GM12873 (cell line): ENCODE results near the gene MMP23B.

Experiments
- CTCF ChIP-seq: IDR thresholded peaks from 2 replicates; pipeline ENCODE4 v1.5.1; 2012; ENCODE audit warnings: low read depth, mild to moderate bottlenecking, moderate library complexity, low read length, control low read depth; ENCODE audit not compliant: insufficient read depth; ENCODE audit errors: missing control alignments

The MMP23B gene

GRCh38 chr1:1600861-1601563 lies 31.0 kb upstream of the MMP23B start:
- no peak for TF ChIP-seq CTCF

- TF ChIP-seq CTCF: no peak
Measured at GRCh38 chr1:1601564-1602303, 30.2 kb upstream of the MMP23B start.

- TF ChIP-seq CTCF: no peak
Measured at GRCh38 chr1:1602304-1602967, 29.5 kb upstream of the MMP23B start.

- TF ChIP-seq CTCF: no peak
Measured at GRCh38 chr1:1602968-1603506, 28.9 kb upstream of the MMP23B start.

- no peak for TF ChIP-seq CTCF
Measured at GRCh38 chr1:1603671-1604373, 28.2 kb upstream of the MMP23B start.

DNA sequence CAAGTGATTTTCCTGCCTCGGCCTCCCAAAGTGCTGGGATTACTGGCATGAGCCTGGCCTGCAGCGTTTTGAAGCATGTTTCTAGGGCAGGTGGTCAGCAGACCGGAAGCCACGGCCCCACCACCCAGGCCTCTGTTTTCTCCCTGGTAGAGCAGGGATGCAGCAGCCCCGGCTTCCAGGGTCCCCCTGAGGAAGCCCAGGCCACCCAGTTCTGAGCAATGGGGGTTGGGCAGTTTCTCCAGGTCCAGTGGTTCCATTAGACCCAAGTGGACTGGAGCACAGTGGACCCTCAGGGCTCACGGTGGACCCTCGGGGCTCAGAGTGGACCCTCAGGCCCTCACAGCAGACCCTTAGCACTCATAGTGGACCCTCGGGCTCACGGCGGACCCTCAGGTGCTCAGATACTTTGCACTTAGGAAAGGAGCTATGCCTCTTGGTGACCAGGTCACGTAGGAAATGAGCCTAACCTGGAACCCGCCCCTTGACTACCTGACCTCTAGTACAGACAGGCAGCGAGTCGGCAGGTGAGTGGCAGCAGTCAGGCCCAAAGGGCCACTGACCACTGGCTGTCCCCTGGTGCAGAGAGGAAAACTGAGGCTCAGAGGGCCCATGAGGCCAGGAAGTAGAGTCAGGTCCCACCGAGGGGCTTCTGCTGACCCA lies 27.5 kb upstream of the MMP23B start:
- no peak for TF ChIP-seq CTCF
